ENCODE data around the gene CSNK1E. TPM values are rescaled to one million over a fixed set of nuclear protein-coding genes. Genes with fewer than 3 reads are reported as not detected.

CSNK1E gene
- total and polyA plus RNA-seq, 2 of the 8 experiments (the other 6 are each of a cell fraction or from before 2014, with no cell fraction given), result 247 to 263 TPM

GRCh38 chr22:38286915-38287669 lies 30.1 kb downstream of the CSNK1E start:
- H3K79me2 ChIP-seq (ENCODE audit: control insufficient read depth in 1 of 2, insufficient read depth in 2 of 2, low read length in 2 of 2), result no peaks in the 10 kb centered on the region
- H2AFZ ChIP-seq (ENCODE audit: low read length), result no peak overlapping the region
- 0 out of 2 replicates have a peak overlapping the region, but pooled peaks have one; percentile 11 for H2BK5ac ChIP-seq (ENCODE audit: low read depth, low read length)
- no peak overlapping the region for H3K23ac ChIP-seq (ENCODE audit: insufficient read length)
- 0 out of 2 replicates have a peak, but pooled peaks cover 2% of the 10 kb centered on the region for H3K23me2 ChIP-seq (ENCODE audit: low read depth, low read length)
- no peak overlapping the region for H4K5ac ChIP-seq (ENCODE audit: insufficient read length, low read depth, low read length)
- peaks cover 0 to 3% (median 1%) of the 10 kb centered on the region in 4 experiments; a peak in 4 of 7 replicates for H3K4me1 ChIP-seq (replicated peaks in 1 of 4; ENCODE audit: control insufficient read depth in 3 of 4, insufficient read depth in 4 of 4, low read length in 3 of 4)
- H3K4me3 ChIP-seq (ENCODE audit: extremely low read depth in 1 of 4, insufficient read depth in 2 of 4, low read depth in 3 of 4, low read length in 4 of 4), result no peak overlapping the region
- H3K14ac ChIP-seq (ENCODE audit: insufficient read length), result no peak overlapping the region
- H4K20me1 ChIP-seq (replicated peaks in 1 of 2; ENCODE audit: control insufficient read depth in 1 of 2, insufficient read depth in 2 of 2, low read length in 2 of 2), result peaks cover 3 to 9% of the 10 kb centered on the region in 2 experiments
- no peak overlapping the region for H3K4ac ChIP-seq (replicated peaks; ENCODE audit: insufficient read length, low read depth, low read length)
- no peaks in the 10 kb centered on the region for H3K9me3 ChIP-seq (ENCODE audit: insufficient read depth in 2 of 2, low read depth in 1 of 2, low read length in 1 of 2)
- no peak overlapping the region for H3K56ac ChIP-seq (replicated peaks; ENCODE audit: insufficient read length, low read depth, low read length)
- DNase-seq (ENCODE audit: low read depth in 1 of 2, low spot score in 2 of 2) (no peak), FAIRE-seq (no peak)
- no peak overlapping the region for H3K4me2 ChIP-seq (ENCODE audit: insufficient read depth in 1 of 2, low read depth in 2 of 2, low read length in 2 of 2)
- no peak overlapping the region for H3K27ac ChIP-seq (ENCODE audit: low read depth, low read length)
- POLR2A ChIA-PET (ENCODE audit: partially characterized antibody), result interaction anchor here (0.6 to 10.6 kb wide), 11 partner anchors 9 to 72 kb away, joined by 3 to 81 read pairs (median 6); partner anchors contain the start of gene TMEM184B
- H4K91ac ChIP-seq (replicated peaks; ENCODE audit: insufficient read length, low read length), result no peak overlapping the region
- H3K79me1 ChIP-seq (ENCODE audit: low read depth, low read length), result no peaks in the 10 kb centered on the region
- H2BK120ac ChIP-seq (replicated peaks; ENCODE audit: low read depth, low read length), result no peak overlapping the region
- no peak overlapping the region for H3K18ac ChIP-seq (ENCODE audit: extremely low read depth, low read length)
- peak overlapping the region in 1 of 4 experiments; percentile 12; a peak in 2 of 7 replicates for H3K9ac ChIP-seq (replicated peaks in 1 of 4; ENCODE audit: extremely low read depth in 1 of 4, low read depth in 3 of 4, low read length in 3 of 4)
- H4K8ac ChIP-seq (ENCODE audit: extremely low read depth, insufficient read depth, low read length), result no peak overlapping the region
- peaks cover 3 to 17% (median 5%) of the 10 kb centered on the region in 4 experiments; a peak in 6 of 8 replicates for H3K36me3 ChIP-seq (ENCODE audit: control insufficient read depth in 2 of 4, insufficient read depth in 4 of 4, low read length in 3 of 4)
- H2BK20ac ChIP-seq (ENCODE audit: low read length), result no peak overlapping the region
- H2BK15ac ChIP-seq (ENCODE audit: low read length), result no peak overlapping the region
- H3K27me3 ChIP-seq (replicated peaks in 1 of 4; ENCODE audit: control insufficient read depth in 3 of 4, extremely low read depth in 1 of 4, insufficient read depth in 3 of 4, low read length in 3 of 4), result no peaks in the 10 kb centered on the region
- H2BK12ac ChIP-seq (ENCODE audit: low read depth, low read length), result no peak overlapping the region
- 92% methylated on average over 11 of the region's 11 CpGs; no CpG with 5 or more reads in 1 of the 2 experiments for WGBS, 2 experiments (ENCODE audit: extremely low coverage in 1 of 2, insufficient coverage in 1 of 2, insufficient read length in 1 of 2, insufficient replicate concordance in 2 of 2, low coverage in 1 of 2, low lambda C conversion rate in 2 of 2, missing lambda C conversion rate in 1 of 2)
- CTCF ChIA-PET (ENCODE audit: partially characterized antibody), result interaction anchor here (0.5 to 4.0 kb wide), 6 partner anchors 11 to 243 kb away, joined by 3 to 17 read pairs (median 4); no protein-coding TSS in a partner anchor
- no peak overlapping the region for H2AK5ac ChIP-seq (ENCODE audit: low read depth, low read length)
- TF ChIP-seq JUND (IDR thresholded peaks at IDR 0.05; ENCODE audit: low read length) (no peak), CREB1 (IDR thresholded peaks at IDR 0.05) (no peak), ATF2 (IDR thresholded peaks at IDR 0.05; ENCODE audit: low read length) (no peak), ZNF274 (IDR thresholded peaks at IDR 0.05; ENCODE audit: borderline replicate concordance, extremely low read depth, low read length) (no peak), ASH2L (IDR thresholded peaks at IDR 0.05; ENCODE audit: low read length) (no peak), SUZ12 (IDR thresholded peaks at IDR 0.05; ENCODE audit: low read length) (no peak), SIN3A (conservative IDR thresholded peaks at IDR 0.05 in 1 of 2, IDR thresholded peaks at IDR 0.05 in 1 of 2; ENCODE audit: low read depth in 1 of 2, low read length in 2 of 2) (no peak)

Measured in H1 (cell line).